Testis (tissue), 2 donors: ENCODE measurements around the gene ATL2.
"Not testable (repeated sequence)": the region's sequence is repeated elsewhere in the genome, so short reads cannot be mapped to it uniquely, and the experiment has no call there.

Experiments used
- CTCF ChIP-seq, 3 experiments: fragments of 450-650 bp in 2 of 3; fragments of 200-600 bp in 1 of 3; sonication (generic) in 1 of 3; IDR thresholded peaks; one replicate each; pipeline ENCODE4 v1.5.1; 2016 to 2019; ENCODE audit warnings: antibody characterized with exemption in 3 of 3, mild to moderate bottlenecking in 2 of 3, moderate library complexity in 1 of 3
- POLR2A ChIP-seq: fragments of 450-650 bp; IDR thresholded peaks from one replicate; pipeline ENCODE4 v1.6.1; 2017; ENCODE audit warnings: antibody characterized with exemption, mild to moderate bottlenecking, moderate library complexity

- TF ChIP-seq CTCF (IDR thresholded peaks at IDR 0.05); POLR2A: not testable (repeated sequence)
Measured at GRCh38 chr2:38412235-38412871, 35.3 kb upstream of the ATL2 start.
